HUDEP-2 (cell line): ENCODE data around the gene RFX3.

Source experiments
- DNase-seq, 76 experiments: peaks; one replicate each; lab custom pipeline; 2025; ENCODE audit not compliant: unreplicated experiment in 76 of 76; lab: John Stamatoyannopoulos, UW

The RFX3 gene

DNA sequence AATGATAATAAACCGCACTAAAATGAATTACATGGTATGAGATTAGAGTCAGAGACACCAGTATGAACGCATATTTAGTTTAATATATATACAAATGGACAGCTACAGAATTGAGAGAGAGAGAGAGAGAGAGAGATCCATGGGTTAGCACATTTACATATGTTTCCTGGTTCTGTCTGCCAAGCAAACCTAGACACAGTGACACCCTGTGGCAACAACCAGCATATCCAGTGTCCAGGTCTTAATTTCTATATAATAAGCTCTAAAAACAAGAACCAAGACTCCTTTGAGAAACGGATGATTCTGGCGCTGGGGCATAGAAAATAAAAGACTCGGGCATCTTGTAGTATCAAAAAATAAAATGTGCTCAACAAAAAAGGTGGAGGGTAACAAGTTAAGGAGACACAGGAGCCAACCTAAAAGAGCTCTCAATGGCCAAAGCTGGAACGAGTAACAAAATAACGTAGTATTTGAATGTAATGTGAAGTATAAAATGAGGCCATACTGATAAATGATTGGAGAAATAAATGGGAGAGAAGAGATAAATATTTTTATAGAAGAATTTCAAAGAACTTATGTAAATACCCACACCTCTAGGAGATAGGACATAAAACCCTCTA is 84.5 kb downstream of the RFX3 start:
- DNase-seq: peak in 39 of 76 experiments; percentile 1 to 56 (median 19)

DNA sequence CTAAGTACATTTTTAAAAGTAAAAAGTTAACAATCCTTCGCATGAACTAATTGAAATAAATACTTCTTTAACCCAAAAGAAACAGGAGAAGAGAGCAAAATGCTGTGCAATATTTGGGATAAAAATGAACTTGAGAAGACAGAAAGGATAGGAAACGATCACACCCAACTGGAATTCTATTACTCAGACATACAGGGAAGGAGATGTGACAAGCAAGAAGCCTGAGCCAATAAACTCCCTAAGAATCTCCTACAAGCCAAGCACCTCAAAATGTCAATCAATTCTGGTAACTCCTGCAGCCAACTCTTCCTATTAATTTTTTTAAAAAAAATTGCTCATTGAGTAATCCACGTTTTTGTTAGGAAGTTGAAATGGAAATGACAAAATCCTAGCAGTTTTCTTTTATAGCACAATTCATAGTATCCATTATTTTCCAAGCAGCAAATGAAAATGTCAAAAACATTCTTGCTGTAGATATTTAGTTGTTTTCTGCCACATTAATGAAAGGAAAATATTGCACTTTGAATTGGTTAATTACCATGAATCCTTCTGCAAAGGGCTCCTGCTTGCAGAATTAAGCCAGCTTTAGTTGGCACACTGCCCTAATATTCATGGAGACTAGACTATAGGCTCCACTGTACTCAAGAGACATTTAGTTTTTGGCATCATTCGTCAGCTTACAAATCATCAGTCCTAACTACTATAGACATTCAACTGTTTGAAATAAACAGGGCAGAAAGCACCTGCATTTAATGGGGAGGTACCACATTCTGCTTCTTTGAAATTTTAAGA is 89.0 kb downstream of the RFX3 start:
- DNase-seq: no peak

DNA sequence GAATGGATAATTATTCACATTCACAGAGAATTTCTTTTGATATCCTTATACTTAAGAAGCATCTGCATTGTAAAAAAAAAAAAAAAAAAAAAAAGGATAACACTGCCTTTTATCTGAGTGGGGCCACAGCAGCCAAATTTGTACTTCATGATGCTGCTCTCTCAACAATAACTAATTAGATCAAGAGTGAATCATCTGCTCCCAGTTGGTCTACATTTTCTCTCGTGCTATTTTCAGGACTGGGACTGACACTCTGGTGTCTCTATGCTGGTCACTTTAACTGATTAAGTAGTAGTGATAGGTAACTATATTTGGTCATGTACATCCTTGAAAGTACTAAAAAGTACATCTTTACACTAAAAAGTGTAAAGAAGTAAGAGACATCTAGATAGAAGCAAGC is 90.1 kb downstream of the RFX3 start:
- no peak for DNase-seq

DNA sequence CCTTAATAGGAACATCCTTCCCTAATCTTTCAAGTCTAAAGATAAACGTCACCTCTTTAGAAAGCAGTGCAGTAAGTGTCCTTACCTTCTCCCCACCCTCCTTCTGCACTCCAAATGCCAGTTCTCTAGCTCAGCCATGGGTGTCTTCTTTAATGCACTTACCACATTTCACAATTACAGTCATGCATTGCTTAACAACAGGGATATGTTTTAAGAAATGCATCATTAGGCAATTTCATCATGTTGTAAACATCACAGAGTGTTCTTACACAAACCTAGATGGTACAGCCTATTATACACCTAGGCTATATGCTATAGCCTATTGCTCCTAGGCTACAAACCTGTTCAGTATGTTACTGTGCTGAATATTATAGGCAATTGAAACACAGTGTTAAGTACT is 91.2 kb downstream of the RFX3 start:
- DNase-seq: no peak

DNA sequence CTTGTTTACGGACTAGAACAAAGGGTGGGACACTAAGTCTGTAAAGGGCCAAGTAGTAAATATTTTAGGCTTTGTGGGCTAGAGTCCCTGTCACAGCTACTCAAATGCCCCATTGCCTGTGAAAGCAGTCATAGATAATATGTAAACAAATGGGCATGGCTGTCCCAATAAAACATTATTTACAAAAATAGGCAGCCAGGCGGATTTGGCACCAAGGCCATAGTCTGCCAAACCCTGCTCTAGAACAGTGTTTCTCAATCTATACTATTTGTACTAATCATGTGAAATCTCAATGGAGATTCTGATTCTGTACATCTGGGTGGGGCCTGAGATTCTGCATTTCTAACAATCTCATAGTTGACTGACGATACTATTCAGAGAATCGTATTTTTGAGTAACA is 92.0 kb downstream of the RFX3 start:
- DNase-seq: no peak

DNA sequence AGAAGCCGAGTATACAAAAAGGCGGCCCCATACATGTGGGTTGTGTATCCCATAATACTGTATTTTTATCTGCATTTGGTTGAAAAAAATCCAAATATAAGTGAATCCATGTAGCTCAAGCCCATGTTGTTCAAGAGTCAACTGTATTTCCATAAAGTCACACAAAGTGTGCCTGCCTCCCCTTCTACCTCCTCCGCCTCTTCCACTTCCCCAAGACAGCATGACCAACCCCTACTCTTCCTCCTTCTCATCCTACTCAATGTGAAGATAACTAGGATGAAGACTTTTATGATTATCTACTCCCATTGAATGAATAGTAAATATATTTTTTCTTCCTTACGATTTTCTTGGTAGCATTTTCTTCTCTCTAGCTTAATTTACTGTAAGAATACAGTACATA is 92.7 kb downstream of the RFX3 start:
- no peak for DNase-seq

DNA sequence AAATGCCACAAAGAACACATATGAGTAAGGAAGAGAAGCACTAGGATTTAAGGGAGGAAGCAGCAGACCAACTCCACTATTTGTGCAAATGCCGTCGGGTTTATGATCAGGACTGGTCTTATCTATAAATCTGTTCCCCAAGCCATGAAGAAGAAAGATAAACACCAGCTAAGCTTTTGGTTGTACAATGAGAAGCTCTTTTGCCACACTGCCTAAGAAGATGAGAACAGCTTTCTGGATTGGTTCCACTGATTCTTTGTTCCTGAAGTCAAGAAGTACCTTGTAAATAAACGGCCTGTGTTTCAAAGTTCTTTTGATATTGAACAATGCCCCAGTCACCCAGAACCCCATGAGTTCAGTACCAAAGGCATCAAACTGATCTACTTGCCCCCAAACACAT is 93.9 kb downstream of the RFX3 start:
- DNase-seq: no peak

DNA sequence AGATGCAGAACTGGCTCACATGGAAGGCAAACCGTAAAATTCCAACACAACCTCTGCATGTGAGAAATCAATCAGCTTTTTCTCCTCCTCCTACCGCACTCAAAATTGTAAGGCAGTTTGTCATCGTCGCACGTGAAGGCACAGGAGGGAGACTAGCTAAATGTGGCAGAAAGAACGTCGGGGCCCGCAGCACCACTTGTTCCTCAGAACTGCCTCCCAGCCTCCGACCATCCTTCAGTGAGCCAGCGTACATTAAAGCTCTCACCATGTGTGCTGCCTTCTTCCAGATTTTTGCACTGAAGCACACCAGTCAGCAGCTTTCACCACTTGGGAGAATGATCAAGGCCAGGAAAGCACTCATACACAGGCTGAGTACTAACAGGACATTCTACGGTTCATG is 105.9 kb downstream of the RFX3 start:
- no peak for DNase-seq

DNA sequence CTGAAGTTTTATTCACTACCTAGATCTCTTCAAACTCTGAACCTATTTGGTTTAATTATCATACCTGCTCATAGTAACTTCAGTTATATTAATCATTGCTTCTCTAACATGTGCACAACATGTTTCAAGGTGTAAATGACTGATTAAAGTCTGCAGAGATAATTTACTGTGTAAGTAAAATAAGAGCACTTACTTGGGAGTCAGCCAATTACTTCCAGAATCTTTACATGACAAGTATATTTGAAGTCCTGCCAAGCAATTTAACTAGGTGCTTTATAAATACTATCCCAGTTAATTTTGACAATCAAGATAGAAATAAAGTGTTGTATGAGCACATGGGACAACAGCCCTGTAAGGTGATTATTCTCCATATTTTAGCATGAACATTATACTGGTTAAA is 109.9 kb downstream of the RFX3 start:
- DNase-seq: peak in 11 of 76 experiments; percentile 1 to 45 (median 19)

DNA sequence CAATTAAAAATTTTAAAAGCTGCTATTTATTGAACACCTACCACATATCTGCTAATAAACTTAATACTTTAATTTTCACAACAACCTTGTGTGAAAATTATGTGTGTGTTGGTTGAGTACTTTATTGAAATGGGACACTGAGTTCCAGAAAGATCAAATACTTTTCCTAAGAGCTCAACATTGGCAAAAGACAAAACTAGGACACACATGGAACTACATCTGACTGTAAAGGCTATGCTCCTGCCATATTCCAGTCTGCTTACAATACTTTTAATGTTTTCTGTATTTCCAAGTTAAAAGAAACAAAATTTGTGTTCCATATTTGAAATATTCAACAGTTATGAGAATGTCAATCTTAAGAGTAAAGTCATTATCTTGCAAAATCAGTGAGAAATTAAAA is 111.8 kb downstream of the RFX3 start:
- DNase-seq: no peak

DNA sequence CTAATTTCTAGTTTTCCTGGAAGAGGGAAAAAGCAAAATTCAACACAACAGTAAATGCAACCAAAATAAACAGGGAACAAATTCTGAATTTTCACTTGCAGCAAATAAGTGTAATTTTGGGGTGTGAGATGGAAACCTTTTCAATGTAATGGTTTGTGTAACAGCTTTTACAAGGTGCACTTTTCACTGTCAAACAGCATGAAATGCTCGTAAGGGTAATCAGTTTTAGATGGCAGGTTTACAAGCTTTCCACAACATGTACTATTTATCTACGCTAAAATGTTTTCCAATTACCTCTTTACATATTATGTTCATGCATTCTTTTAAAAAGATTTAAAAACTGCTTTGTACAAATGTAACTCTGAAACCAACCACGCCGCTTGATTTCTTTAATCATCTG is 115.3 kb downstream of the RFX3 start:
- DNase-seq: no peak

DNA sequence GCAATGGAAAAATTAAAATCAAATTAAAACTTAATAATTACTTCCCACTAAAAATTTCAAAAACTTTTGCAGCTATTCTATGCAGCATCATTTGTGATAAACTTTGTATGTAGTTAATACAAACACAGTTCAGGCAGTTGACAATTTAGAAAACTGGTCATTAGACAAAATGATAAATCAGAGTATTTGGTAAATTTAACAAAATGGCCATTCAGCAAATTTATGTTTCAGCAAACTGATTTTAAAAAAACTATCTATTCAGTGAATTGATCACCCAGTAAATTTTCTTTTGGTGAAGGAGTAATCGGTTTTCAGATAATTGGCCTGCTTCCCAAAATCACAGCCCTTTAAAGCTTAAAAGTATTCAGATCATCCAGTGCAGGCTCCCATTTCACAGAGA is 116.3 kb downstream of the RFX3 start:
- no peak for DNase-seq

DNA sequence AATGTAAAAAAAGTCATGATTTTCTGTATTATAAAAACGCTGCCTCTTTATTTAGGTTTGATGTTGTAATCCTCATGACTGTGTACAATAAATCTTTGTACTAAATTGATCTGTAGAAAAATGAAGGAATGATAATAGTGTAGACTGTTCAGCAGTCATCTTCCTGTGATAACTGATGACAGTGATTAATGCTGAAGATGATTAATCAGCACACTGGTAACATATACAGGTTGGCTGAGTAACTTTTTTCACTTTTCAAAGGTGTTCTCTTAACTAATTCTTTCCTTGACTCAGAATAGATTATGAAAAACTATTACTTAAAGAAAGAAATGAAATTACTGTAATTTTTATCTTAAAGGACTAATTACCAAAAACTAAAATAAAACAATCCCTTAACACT is 122.5 kb downstream of the RFX3 start:
- no peak for DNase-seq

DNA sequence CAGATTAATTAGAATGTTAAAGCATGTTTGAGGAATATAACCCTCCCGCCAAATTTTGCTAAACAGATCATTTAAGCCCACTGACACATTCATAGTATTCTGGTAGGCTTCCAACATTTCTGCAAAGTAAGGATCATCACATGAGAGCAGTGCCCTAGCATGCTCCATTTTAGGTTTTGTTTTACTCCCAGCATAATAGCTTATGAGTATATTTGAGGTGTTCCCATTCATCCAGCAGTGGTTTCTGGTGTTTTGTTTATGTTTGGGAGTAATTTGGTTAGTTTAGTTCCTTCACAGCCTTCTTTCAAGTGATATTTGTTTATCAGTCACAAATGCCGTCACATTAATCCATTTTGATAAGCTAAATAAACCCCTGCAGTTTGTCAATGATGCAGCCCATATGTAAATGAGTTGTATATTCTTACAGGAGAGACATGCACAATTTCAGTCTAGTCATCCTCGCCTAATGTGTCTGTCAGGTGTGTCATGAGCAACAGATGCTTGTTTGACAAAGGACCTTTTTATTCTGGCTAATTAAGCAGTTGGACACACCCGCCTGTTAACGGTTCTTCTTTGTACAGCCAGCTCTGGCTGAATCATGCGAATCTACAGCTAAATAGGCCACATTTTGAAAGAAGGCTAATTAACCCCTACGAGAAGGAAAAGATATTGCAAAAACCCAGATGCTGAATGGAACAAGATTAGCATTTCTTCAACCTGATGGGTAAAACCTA is 124.4 kb downstream of the RFX3 start:
- no peak for DNase-seq

DNA sequence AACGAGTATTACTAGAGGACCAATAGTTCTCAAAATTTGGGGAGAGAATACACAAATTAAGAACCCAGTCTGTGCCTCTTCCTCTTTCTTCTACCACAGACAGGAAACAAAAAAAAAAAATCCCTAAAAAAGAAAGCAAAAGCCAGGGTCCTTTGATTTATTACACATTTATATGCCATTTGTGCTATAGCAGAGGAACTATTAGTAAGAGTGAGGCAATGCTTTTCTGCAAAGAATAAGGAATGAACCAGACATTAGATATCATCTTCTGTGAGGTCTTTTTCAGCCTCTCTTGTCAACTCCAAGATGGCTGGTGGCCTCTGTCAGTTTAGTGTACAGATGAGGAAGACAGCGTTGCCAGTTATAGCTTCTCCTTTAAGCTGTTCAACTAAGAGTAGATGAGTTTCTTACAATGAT is 127.6 kb downstream of the RFX3 start:
- DNase-seq: no peak

DNA sequence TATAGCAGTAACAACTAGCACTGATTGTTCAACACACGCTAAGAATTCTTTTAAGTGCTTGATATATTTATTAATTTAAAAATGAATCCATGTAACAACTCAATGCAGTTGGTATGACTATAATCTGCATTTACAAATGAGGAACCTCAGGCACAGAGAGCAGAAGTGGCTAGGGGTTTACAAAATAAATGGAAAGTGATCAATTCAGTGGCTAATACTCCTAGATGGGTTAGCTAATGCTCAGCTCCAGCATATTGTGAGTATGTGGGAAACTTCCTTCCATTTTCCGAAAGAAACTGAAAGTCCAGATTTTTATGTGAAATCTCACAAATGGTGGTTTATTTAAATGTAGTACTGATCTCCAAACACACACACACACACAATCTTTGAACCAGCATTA is 128.0 kb downstream of the RFX3 start:
- DNase-seq: no peak

DNA sequence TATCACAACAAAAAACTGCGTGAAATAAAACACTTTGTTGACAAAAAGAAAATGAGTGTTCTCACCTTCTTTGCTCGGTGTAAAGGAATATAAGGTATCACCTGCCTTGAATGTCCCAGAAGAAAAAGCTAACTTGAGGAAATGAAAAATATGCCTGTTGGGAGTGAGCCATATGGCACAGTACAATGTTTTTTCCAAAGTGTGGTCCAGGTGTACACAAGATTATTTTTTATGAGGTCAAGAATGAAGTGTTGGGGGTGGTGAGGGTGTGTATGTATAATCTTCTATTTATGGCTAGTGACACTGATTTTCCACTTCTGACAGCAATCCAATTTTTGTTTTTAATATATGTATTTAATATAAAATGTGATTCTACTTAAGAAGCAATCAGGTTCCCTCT is 134.4 kb downstream of the RFX3 start:
- no peak for DNase-seq

DNA sequence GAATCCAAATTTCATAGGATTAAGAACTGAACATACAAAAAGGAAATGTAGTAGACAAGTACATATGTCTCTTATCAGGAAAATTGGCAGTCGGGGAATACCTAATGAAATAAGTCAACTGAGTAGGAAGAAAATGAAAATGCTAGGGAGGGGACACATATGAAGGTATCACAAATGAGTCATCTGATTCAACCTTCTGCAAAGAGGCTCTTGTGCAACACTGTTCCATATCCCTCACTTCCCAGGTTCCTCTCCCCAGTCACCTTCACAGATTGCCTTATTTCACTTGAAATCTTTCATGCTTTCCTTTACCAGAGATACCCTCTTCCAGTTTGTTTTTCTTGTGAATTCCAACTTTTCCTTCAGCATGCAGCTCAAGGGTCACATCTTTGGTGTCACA is 139.0 kb downstream of the RFX3 start:
- DNase-seq: no peak

DNA sequence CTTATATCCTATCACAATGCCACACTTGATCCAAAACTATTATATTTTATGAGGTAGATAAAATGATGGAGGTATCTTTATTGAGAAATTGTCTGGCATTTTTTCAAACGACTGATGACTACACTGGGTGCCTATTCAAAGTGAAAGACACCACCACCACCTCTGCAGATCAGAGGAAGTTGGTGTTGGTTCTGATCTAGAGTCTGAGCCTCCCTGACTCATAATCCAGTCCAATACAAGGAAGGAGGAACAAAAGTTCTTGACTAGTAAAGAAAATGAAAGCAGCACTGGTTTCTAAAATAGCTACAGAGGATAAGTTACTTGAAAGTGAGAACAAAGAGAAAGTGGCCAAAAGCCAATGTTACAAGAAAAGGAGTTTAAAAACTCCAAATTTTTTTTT is 139.9 kb downstream of the RFX3 start:
- no peak for DNase-seq

DNA sequence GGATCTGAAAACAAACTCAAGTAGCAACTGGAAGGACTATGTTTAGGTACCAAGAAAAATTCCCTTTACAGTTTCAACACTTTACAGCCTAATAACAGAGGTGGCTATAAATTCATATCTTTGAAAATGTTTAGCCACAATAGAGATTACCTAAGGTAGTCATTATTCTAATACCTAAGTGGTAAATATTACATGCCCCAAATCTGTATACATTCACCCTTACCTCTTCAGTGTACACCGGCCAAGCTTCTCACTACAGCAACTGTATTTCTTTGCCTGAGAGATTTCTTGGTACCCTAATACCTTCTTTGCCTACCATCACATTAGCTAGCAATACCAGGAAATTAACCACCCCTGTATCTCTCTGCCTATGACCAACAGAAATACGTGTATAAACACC is 154.0 kb downstream of the RFX3 start:
- DNase-seq: no peak

DNA sequence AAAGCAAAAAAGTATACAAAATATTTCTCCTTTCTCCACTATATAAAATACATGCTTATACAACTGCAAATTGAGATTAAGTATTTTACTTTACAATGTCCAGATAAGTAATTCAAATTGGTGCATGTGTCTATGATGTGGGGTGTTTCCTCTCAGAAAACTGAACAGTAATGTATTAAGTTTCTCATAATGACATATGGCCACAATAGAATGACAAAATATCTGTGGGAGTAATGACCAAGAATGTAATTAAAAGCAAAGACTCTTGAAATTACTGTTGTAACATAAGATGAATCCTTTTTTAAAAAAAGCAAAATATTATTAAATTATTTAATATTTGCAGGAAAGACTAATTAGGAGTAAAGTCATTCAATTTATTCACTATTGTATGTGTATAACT is 155.1 kb downstream of the RFX3 start:
- peak in 1 of 76 experiments; percentile 0 for DNase-seq

DNA sequence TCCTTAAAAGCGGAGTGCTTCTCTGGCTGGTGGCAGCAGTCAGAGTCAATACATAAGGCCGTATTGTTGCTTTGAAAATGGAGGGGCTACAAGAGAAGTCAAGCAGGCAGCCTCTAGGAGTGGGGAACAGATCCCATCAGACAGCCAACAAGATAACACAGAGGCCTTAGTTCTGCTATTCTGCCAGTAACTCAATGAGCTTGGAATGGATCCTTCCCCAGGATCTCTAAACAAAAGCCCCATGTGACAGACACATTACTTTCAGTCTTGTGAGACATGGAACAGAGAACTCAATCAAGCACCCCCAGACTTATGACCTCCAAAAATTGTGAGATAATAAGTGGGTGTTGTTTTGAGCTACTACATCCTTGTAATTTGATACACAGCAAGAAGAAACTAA is 158.6 kb downstream of the RFX3 start:
- no peak for DNase-seq
